ENCODE results near the gene TENT5C. TPM values are rescaled to one million over a fixed set of nuclear protein-coding genes. Genes with fewer than 3 reads are reported as not detected.
A peak's percentile ranks its signal among the peaks of the same experiment; 100 is the strongest.

TENT5C gene
- total RNA-seq, 1 experiment from 2014 or later = 0.63 TPM

DNA sequence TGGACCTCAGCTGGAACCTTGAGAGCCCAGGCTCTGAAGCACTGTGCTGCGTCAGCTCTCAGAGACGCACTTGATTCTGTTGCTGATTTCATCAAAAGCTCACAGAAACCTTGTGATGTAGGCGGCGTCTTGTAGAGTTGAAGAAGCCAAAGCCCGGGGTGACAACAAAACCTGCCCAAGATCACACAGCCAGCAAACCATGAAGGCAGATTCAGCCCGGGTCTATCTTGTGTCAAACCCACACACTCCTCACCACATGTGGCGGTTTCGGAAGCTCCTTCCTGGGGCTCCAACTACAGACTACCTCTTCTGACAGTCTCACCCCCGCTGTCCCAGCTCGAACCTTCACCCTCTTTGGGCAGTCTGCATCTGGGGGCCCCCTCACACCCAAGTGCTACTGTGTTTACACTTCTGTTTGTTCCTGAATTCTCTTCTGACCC lies 50.4 kb downstream of the TENT5C start:
- DNase-seq (ENCODE audit: low read depth, low spot score) = no peak
- in situ Hi-C loops (cut with HindIII; ENCODE audit: low pct_unique_long_range_greater_than_20kb, low sequenced_read_pairs) = no loop called here

DNA sequence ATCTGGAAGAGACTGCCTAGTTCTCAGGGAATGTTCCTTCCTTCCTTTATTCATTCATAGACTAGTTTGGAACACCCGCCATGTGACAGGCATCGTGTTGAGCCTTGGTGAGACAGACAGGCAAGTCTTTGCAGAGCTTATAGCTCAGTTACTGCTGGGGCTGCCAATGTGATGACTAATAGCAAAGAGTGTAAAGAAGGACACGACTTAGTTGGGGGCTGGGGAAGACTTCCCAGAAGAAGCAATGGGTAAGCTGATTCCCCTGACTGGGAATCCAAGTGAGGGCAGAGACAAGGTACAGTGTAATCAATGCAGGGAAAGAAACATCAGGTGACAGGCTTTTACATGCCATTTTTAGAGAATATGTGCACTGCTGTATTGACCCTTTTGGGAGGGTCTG lies 51.2 kb downstream of the TENT5C start:
- DNase-seq (ENCODE audit: low read depth, low spot score) = peak; percentile 78
- in situ Hi-C loops (cut with HindIII; ENCODE audit: low pct_unique_long_range_greater_than_20kb, low sequenced_read_pairs) = no loop called here

- in situ Hi-C loops (cut with HindIII; ENCODE audit: low pct_unique_long_range_greater_than_20kb, low sequenced_read_pairs) = no loop called here
- no peak for DNase-seq (ENCODE audit: low read depth, low spot score)
These were observed 52.3 kb downstream of the TENT5C start for GRCh38 chr1:117657949-117658660.

DNA sequence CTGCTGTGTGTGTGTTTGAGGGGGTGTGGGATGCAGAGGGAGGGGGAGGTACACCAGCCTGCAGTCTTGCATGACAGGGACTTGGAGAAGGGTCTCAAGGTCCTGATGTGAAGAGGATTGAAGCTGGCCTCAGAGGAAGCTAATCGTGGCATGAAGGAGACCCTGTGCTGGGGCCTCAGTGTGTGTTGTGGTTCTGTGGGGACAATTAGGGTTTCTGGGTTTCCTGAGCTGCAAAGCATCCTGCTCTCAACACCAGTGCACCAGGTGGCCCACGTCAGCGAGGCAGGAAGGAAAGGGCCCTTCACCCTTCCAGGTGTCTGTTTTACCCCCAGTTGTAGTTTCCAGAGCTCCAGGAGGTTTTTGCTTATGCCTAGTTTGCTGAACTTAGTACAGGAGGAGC lies 52.8 kb downstream of the TENT5C start:
- no peak for DNase-seq (ENCODE audit: low read depth, low spot score)
- in situ Hi-C loops (cut with HindIII; ENCODE audit: low pct_unique_long_range_greater_than_20kb, low sequenced_read_pairs) = no loop called here

GRCh38 chr1:117659550-117660270 lies 53.9 kb downstream of the TENT5C start:
- in situ Hi-C loops (cut with HindIII; ENCODE audit: low pct_unique_long_range_greater_than_20kb, low sequenced_read_pairs) = loop anchor here (10.0 kb wide), 1 partner anchor 115 kb away; no protein-coding TSS in a partner anchor
- no peak for DNase-seq (ENCODE audit: low read depth, low spot score)

DNA sequence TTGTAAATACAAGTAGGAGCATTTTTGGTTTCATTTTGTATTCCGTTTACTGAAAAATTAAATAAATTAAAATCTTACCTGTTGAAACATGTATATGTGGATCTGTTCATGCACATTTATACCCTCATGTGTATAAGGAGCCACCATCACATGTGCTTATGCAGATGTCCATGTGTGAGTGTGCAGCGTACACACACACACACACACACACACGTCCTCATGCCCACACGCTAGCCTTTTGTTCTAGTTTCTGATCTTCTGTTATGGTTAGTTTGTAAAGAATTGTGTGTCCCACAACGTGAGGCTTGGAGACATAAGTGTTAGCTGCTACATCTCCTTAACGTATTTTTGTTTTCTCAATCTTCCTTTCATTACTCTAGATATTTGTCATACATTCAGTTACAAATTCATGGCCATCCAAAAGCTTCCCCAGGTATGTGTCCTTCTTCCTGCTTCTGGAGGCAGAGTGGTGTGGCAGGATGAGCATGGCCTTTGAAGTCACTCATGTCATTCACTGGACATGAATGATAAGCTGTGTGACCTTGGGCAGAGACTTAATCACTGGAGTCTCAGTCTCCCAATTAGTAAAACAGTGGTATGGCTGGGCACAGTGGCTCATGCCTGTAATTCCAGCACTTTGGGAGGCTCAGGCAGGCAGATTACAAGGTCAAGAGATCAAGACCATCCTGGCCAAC lies 54.6 kb downstream of the TENT5C start:
- no peak for DNase-seq (ENCODE audit: low read depth, low spot score)

GRCh38 chr1:117661027-117661426 lies 55.2 kb downstream of the TENT5C start:
- in situ Hi-C loops (cut with HindIII; ENCODE audit: low pct_unique_long_range_greater_than_20kb, low sequenced_read_pairs) = loop anchor here (10.0 kb wide), 1 partner anchor 116 kb away; no protein-coding TSS in a partner anchor
- no peak for DNase-seq (ENCODE audit: low read depth, low spot score)

More for the DNA sequence above, 54.6 kb downstream of the TENT5C start:
- in situ Hi-C loops (cut with HindIII; ENCODE audit: low pct_unique_long_range_greater_than_20kb, low sequenced_read_pairs) = loop anchor here (10.0 kb wide), 1 partner anchor 116 kb away; no protein-coding TSS in a partner anchor

GRCh38 chr1:117662667-117663066 lies 56.8 kb downstream of the TENT5C start:
- in situ Hi-C loops (cut with HindIII; ENCODE audit: low pct_unique_long_range_greater_than_20kb, low sequenced_read_pairs) = loop anchor here (10.0 kb wide), 1 partner anchor 118 kb away; no protein-coding TSS in a partner anchor
- no peak for DNase-seq (ENCODE audit: low read depth, low spot score)

- no peak for DNase-seq (ENCODE audit: low read depth, low spot score)
- in situ Hi-C loops (cut with HindIII; ENCODE audit: low pct_unique_long_range_greater_than_20kb, low sequenced_read_pairs) = loop anchor here (10.0 kb wide), 1 partner anchor 119 kb away; no protein-coding TSS in a partner anchor
These were observed 57.5 kb downstream of the TENT5C start for GRCh38 chr1:117663156-117663902.

DNA sequence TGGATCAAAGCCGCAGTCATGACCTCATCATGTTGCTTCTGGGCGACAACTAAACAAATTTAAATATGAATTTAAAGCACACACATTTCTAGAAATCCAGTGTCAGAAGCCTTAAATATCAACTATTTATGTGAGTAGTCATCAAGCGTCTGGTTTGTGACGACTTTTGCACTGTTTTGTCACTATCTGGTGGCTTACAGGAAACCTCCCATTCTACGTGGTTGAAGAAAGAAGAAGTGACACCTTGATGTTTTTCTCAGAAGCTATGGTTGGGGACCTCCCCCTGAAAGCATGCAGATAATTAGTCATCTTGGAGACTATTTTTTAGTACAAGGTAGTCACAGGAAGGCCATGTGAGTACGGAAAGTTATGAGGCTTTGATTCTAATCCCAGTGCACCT lies 58.5 kb downstream of the TENT5C start:
- no peak for DNase-seq (ENCODE audit: low read depth, low spot score)
- in situ Hi-C loops (cut with HindIII; ENCODE audit: low pct_unique_long_range_greater_than_20kb, low sequenced_read_pairs) = loop anchor here (10.0 kb wide), 1 partner anchor 120 kb away; no protein-coding TSS in a partner anchor

- DNase-seq (ENCODE audit: low read depth, low spot score) = no peak
- in situ Hi-C loops (cut with HindIII; ENCODE audit: low pct_unique_long_range_greater_than_20kb, low sequenced_read_pairs) = loop anchor here (10.0 kb wide), 1 partner anchor 121 kb away; no protein-coding TSS in a partner anchor
These were observed 59.9 kb downstream of the TENT5C start for GRCh38 chr1:117665556-117666270.

DNA sequence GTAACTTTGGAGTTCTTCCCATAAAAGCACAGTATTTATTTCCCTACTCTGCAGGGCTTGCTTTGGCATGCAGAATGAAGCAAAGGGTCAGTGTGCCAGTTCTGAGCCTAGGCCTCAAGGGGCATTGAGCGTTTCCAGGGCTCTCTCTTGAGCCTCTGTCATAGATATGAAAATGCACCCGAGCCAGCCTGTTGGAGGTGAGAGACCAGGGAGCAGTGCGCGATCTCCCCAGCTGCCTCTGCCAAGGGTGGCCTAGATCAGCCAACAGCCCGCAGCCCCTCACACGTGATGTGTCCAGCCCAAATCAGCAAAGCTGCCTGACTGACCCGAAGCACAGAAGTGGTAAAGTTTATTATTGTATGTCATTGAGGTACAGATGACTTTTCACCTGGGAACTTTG lies 63.7 kb downstream of the TENT5C start:
- in situ Hi-C loops (cut with HindIII; ENCODE audit: low pct_unique_long_range_greater_than_20kb, low sequenced_read_pairs) = loop anchor here (10.0 kb wide), 1 partner anchor 125 kb away; no protein-coding TSS in a partner anchor
- DNase-seq (ENCODE audit: low read depth, low spot score) = no peak

- no peak for DNase-seq (ENCODE audit: low read depth, low spot score)
- in situ Hi-C loops (cut with HindIII; ENCODE audit: low pct_unique_long_range_greater_than_20kb, low sequenced_read_pairs) = no loop called here
These were observed 65.3 kb downstream of the TENT5C start for GRCh38 chr1:117670976-117671780.

GRCh38 chr1:117671781-117672501 lies 66.1 kb downstream of the TENT5C start:
- in situ Hi-C loops (cut with HindIII; ENCODE audit: low pct_unique_long_range_greater_than_20kb, low sequenced_read_pairs) = no loop called here

DNA sequence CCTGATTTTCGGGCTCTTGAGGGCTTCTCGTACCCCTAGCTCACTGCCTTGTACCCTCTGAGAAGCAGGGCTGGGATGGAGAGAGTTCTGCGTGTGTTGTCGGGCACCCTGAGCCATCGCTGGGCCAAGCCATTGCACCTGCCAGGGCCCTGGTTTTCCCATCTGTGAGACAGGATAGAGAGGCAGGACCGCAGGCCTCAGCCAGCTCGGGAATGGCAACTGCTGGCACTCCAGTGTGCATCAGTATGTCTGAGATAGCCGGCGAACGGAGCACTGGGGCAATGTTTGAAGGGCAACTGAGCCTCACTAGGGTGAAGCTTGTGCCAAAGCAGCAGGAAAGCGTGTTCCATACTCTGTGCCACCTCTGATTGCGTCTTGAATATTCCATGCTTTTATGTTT lies 66.9 kb downstream of the TENT5C start:
- in situ Hi-C loops (cut with HindIII; ENCODE audit: low pct_unique_long_range_greater_than_20kb, low sequenced_read_pairs) = no loop called here
- no peak for DNase-seq (ENCODE audit: low read depth, low spot score)

More at GRCh38 chr1:117671781-117672501, 66.1 kb downstream of the TENT5C start:
- DNase-seq (ENCODE audit: low read depth, low spot score) = peak; percentile 68
